Endothelial cell of umbilical vein (primary cell): ENCODE data around the gene ADCY2. TPM values are rescaled to one million over a fixed set of nuclear protein-coding genes. Genes with fewer than 3 reads are reported as not detected.

Experiments used
- BruUV-seq: library from RNA; stranded (reverse); fragments of 400-500 nt; replicated peaks from 2 replicates; lab custom pipeline; 2021; lab: Mats Ljungman, UMichigan
- CTCF ChIA-PET: fragments of 300-600, 350-600 bp; sonication (Branson Sonifier 250); formaldehyde crosslinking; loops from one replicate; lab custom pipeline; 2021; ENCODE audit warnings: antibody characterized with exemption, inconsistent platforms; lab: Charles Lee
- POLR2A ChIA-PET: fragments of 300-600, 350-600 bp; sonication (Branson Sonifier 250); formaldehyde crosslinking; loops from one replicate; lab custom pipeline; 2021; ENCODE audit warnings: antibody characterized with exemption, inconsistent platforms; lab: Charles Lee
- DNase-seq: peaks from one replicate; pipeline ENCODE4 v3.0.0-alpha.2; 2011; ENCODE audit warnings: low read depth, low spot score
- FAIRE-seq: peaks from 2 replicates; lab custom pipeline; 2011; peaks lifted over from hg19 to GRCh38; lab: Jason Lieb, UNC
- H2AFZ ChIP-seq: 2 replicates; pipeline ENCODE4 v1.6.0; 2012; ENCODE audit warnings: low read depth, low read length, control low read depth, inconsistent platforms
- H3K27ac ChIP-seq: 2 replicates; pipeline ENCODE4 v1.5.1; 2011; ENCODE audit warnings: low read depth, mild to moderate bottlenecking, control low read depth, low read length, moderate library complexity; ENCODE audit not compliant: insufficient read depth
- H3K27me3 ChIP-seq, 2 experiments: 2 replicates each; pipeline versions ENCODE4 v1.6.0 to v1.6.1; 2011; ENCODE audit warnings: low read length in 2 of 2, mixed read lengths in 1 of 2; ENCODE audit not compliant: control insufficient read depth in 2 of 2, insufficient read depth in 2 of 2
- H3K36me3 ChIP-seq, 2 experiments: 2 replicates in 1 of 2; 3 replicates in 1 of 2; pipeline ENCODE4 v1.5.1; 2011; ENCODE audit warnings: low read length in 2 of 2, mild to moderate bottlenecking in 1 of 2, moderate library complexity in 1 of 2; ENCODE audit not compliant: control insufficient read depth in 2 of 2, insufficient read depth in 2 of 2; ENCODE audit errors: extremely low read depth in 1 of 2
- H3K4me1 ChIP-seq: 3 replicates; pipeline ENCODE4 v1.5.1; 2011; ENCODE audit warnings: mild to moderate bottlenecking, low read length; ENCODE audit not compliant: control insufficient read depth, insufficient read depth; ENCODE audit errors: extremely low read depth
- H3K4me2 ChIP-seq: 2 replicates; pipeline ENCODE4 v1.6.1; 2011; ENCODE audit warnings: low read length, control low read depth, mixed read lengths; ENCODE audit not compliant: insufficient read depth
- H3K4me3 ChIP-seq, 3 experiments: fragments of 200-600 bp in 1 of 3; sonication (generic), shearing (Covaris generic) in 1 of 3; replicated peaks in 1 of 3; 2 replicates each; pipeline ENCODE4 v1.5.1; 2011 to 2016; ENCODE audit warnings: control low read depth in 3 of 3, low read length in 3 of 3, mild to moderate bottlenecking in 2 of 3, inconsistent platforms in 1 of 3, low read depth in 1 of 3, moderate library complexity in 1 of 3; ENCODE audit not compliant: insufficient read depth in 1 of 3
- H3K79me2 ChIP-seq: 2 replicates; pipeline ENCODE4 v1.6.0; 2012; ENCODE audit warnings: low read length, inconsistent platforms; ENCODE audit not compliant: control insufficient read depth, insufficient read depth
- H3K9ac ChIP-seq: replicated peaks from 2 replicates; pipeline ENCODE3; 2011; ENCODE audit warnings: low read length, control low read depth; ENCODE audit not compliant: insufficient read depth; ENCODE audit errors: extremely low read depth
- H3K9me1 ChIP-seq: replicated peaks from 3 replicates; pipeline ENCODE4 v1.6.0; 2011; ENCODE audit warnings: mild to moderate bottlenecking, low read length; ENCODE audit not compliant: control insufficient read depth, insufficient read depth; ENCODE audit errors: extremely low read depth
- H3K9me3 ChIP-seq: replicated peaks from 2 replicates; pipeline ENCODE4 v1.5.1; 2012; ENCODE audit warnings: low read length, inconsistent platforms; ENCODE audit not compliant: control insufficient read depth, insufficient read depth
- H4K20me1 ChIP-seq: replicated peaks from 2 replicates; pipeline ENCODE3; 2011; ENCODE audit warnings: mild to moderate bottlenecking, low read length; ENCODE audit not compliant: control insufficient read depth, insufficient read depth; ENCODE audit errors: extremely low read depth
- EZH2 ChIP-seq: IDR thresholded peaks from 2 replicates; pipeline ENCODE4 v1.6.1; 2012; ENCODE audit warnings: borderline replicate concordance, low read depth, mild to moderate bottlenecking, moderate library complexity, low read length, inconsistent platforms; ENCODE audit not compliant: severe bottlenecking
- FOS ChIP-seq: IDR thresholded peaks from 2 replicates; pipeline ENCODE4 v1.6.1; 2011; ENCODE audit warnings: mild to moderate bottlenecking, low read length, moderate library complexity, borderline replicate concordance; ENCODE audit not compliant: insufficient read depth
- GATA2 ChIP-seq: IDR thresholded peaks from 2 replicates; pipeline ENCODE4 v1.7.0; 2011; ENCODE audit warnings: low read depth, mild to moderate bottlenecking, moderate library complexity, mixed read lengths, low read length; ENCODE audit not compliant: insufficient read length, insufficient read depth
- JUN ChIP-seq: IDR thresholded peaks from 2 replicates; pipeline ENCODE4 v1.6.1; 2011; ENCODE audit warnings: borderline replicate concordance, low read depth; ENCODE audit not compliant: insufficient read length, insufficient read depth
- MAX ChIP-seq: IDR thresholded peaks from 2 replicates; pipeline ENCODE4 v1.6.1; 2011; ENCODE audit not compliant: insufficient read depth, insufficient read length
- MYC ChIP-seq: IDR thresholded peaks from one replicate; pipeline ENCODE4 v1.6.1; 2011; ENCODE audit warnings: mild to moderate bottlenecking, low read depth, low read length
- POLR2A ChIP-seq: IDR thresholded peaks from 2 replicates; pipeline ENCODE4 v1.6.1; 2012; ENCODE audit warnings: low read depth, mild to moderate bottlenecking, control low read depth, low read length
- POLR2AphosphoS5 ChIP-seq: IDR thresholded peaks from 2 replicates; pipeline ENCODE4 v1.6.1; 2012; ENCODE audit warnings: low read depth, mild to moderate bottlenecking, control low read depth, low read length, moderate library complexity; ENCODE audit not compliant: insufficient read depth
- dilution Hi-C: fragments of 300-500 bp; cut with MboI; formaldehyde crosslinking; loops from one replicate; pipeline ENCODE4 v1.15.0; 2019; ENCODE audit warnings: low sequenced_read_pairs; ENCODE audit not compliant: extremely low pct_ligation_motif_present
- intact Hi-C: fragments of 100-400 bp; cut with micrococcal nuclease; formaldehyde crosslinking; loops from one replicate; pipeline ENCODE4 v1.10.0; 2022
- polyA plus RNA-seq, 4 experiments: library from polyadenylated mRNA; depleted of rRNA in 3 of 4; stranded (reverse) in 3 of 4; unstranded in 1 of 4; fragments of >200 nt; gene quantifications; 2 replicates each; pipeline versions ENCODE4 v1.2.1 to v1.2.3, GENCODE V29; 2011 to 2012; ENCODE audit warnings: missing spikeins in 1 of 4
- total RNA-seq: library from RNA; stranded (reverse); gene quantifications from 2 replicates; pipeline ENCODE4 v1.2.3, GENCODE V29; 2021
- TF ChIP-seq, protein P1 (sequence below), 2 donors: IDR thresholded peaks; 1 replicate in 1 of 2; 2 replicates in 1 of 2; pipeline ENCODE4 v1.5.1; 2011; ENCODE audit warnings: low read length in 2 of 2, mild to moderate bottlenecking in 2 of 2, moderate library complexity in 2 of 2, control low read depth in 1 of 2, inconsistent platforms in 1 of 2, low read depth in 1 of 2; ENCODE audit not compliant: insufficient read depth in 1 of 2; ENCODE audit errors: extremely low read depth in 1 of 2

Gene ADCY2
- total and polyA plus RNA-seq, 2 donors (not counting 3 experiments of a cell fraction or from before 2014, with no cell fraction given): under 0.01 TPM; not detected in 1

GRCh38 chr5:7857926-7858632 lies 462.1 kb downstream of the ADCY2 start:
- H3K27me3 ChIP-seq: no peaks in the 10 kb centered on the region
- no peaks in the 10 kb centered on the region for H3K9me3 ChIP-seq
- ChIA-PET POLR2A (no interaction called here), CTCF (interaction anchor here (0.7 to 1.7 kb wide), 3 partner anchors 11 to 1092 kb away, joined by 3 to 8 read pairs (median 7); partner anchors contain the start of genes FASTKD3 and MTRR)
- no peaks in the 10 kb centered on the region for H3K9me1 ChIP-seq
- TF ChIP-seq GATA2: peak; percentile 41
- TF ChIP-seq, protein P1, sequence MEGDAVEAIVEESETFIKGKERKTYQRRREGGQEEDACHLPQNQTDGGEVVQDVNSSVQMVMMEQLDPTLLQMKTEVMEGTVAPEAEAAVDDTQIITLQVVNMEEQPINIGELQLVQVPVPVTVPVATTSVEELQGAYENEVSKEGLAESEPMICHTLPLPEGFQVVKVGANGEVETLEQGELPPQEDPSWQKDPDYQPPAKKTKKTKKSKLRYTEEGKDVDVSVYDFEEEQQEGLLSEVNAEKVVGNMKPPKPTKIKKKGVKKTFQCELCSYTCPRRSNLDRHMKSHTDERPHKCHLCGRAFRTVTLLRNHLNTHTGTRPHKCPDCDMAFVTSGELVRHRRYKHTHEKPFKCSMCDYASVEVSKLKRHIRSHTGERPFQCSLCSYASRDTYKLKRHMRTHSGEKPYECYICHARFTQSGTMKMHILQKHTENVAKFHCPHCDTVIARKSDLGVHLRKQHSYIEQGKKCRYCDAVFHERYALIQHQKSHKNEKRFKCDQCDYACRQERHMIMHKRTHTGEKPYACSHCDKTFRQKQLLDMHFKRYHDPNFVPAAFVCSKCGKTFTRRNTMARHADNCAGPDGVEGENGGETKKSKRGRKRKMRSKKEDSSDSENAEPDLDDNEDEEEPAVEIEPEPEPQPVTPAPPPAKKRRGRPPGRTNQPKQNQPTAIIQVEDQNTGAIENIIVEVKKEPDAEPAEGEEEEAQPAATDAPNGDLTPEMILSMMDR (IDR thresholded peaks at IDR 0.05; ENCODE audit: extremely low read depth in 1 of 2, insufficient read depth in 1 of 2, low read depth in 1 of 2, low read length in 2 of 2): no peak
- H3K79me2 ChIP-seq: no peaks in the 10 kb centered on the region
- no peaks in the 10 kb centered on the region for H4K20me1 ChIP-seq
- H3K36me3 ChIP-seq: peaks cover 4 to 11% of the 10 kb centered on the region in 2 experiments
- no peak for FAIRE-seq
- no peak overlapping the region for H3K4me2 ChIP-seq
- no peak overlapping the region for H2AFZ ChIP-seq
- no peak overlapping the region for H3K27ac ChIP-seq
- dilution Hi-C loops (no loop called here), intact Hi-C loops (loop anchor here (5.0 to 10.0 kb wide), 2 partner anchors 101 to 1093 kb away; no protein-coding TSS in a partner anchor)
- H3K9ac ChIP-seq: no peak overlapping the region
- no TSS peak for BruUV-seq
- no peak for DNase-seq
- H3K4me3 ChIP-seq: no peak overlapping the region
- no peaks in the 10 kb centered on the region for H3K4me1 ChIP-seq

GRCh38 chr5:7866196-7866595 lies 470.3 kb downstream of the ADCY2 start:
- Histone ChIP-seq H3K9me1 (no peaks in the 10 kb centered on the region), H3K36me3 (peaks cover 2 to 9% of the 10 kb centered on the region in 2 experiments), H3K9ac (no peak overlapping the region), H3K4me3 (no peak overlapping the region), H3K9me3 (no peaks in the 10 kb centered on the region), H3K27me3 (no peaks in the 10 kb centered on the region), H3K79me2 (peaks cover 43% of the 10 kb centered on the region), H3K4me2 (no peak overlapping the region), H2AFZ (no peak overlapping the region), H3K4me1 (peaks cover 18% of the 10 kb centered on the region), H3K27ac (no peak overlapping the region), H4K20me1 (no peaks in the 10 kb centered on the region)
- POLR2A ChIA-PET: no interaction called here
- FAIRE-seq (no peak), DNase-seq (no peak)
- dilution Hi-C loops: no loop called here
- intact Hi-C loops: no loop called here
- CTCF ChIA-PET: interaction anchor here (1.5 kb wide), 1 partner anchor 15 kb away, joined by 3 read pairs; the partner anchor contains the start of gene CFAP90
- BruUV-seq: no TSS peak
- TF ChIP-seq POLR2AphosphoS5: no peak
- no peak for TF ChIP-seq EZH2
- TF ChIP-seq GATA2: no peak
- no peak for TF ChIP-seq FOS
- TF ChIP-seq POLR2A: no peak
- TF ChIP-seq JUN: no peak
- TF ChIP-seq MAX: no peak
- TF ChIP-seq, protein P1 (IDR thresholded peaks at IDR 0.05; ENCODE audit: extremely low read depth in 1 of 2, insufficient read depth in 1 of 2, low read depth in 1 of 2, low read length in 2 of 2): no peak
- TF ChIP-seq MYC: no peak
